Coronary artery (tissue), 2 donors: ENCODE measurements around the gene POLH.

ENCODE experiments used
- DNase-seq: peaks from one replicate; pipeline ENCODE4 v3.0.0-alpha.2; 2017; ENCODE audit warnings: low spot score
- H3K27ac ChIP-seq, 2 donors: fragments of 200-600 bp; sonication (generic); one replicate each; pipeline ENCODE4 v1.5.1; 2016 to 2019
- H3K4me3 ChIP-seq: fragments of 200-600 bp; sonication (generic); 2 replicates; pipeline ENCODE4 v1.5.1; 2016; ENCODE audit warnings: mild to moderate bottlenecking, moderate library complexity
- CTCF ChIP-seq: fragments of 200-600 bp; sonication (generic); IDR thresholded peaks from one replicate; pipeline ENCODE4 v1.5.1; 2019; ENCODE audit warnings: antibody characterized with exemption

Gene POLH

GRCh38 chr6:43634702-43635303, 58.8 kb downstream of the POLH start:
- Histone ChIP-seq H3K4me3 (no peak overlapping the region), H3K27ac (peak overlapping the region in 1 of 2 donors; percentile 55)
- DNase-seq: no peak
- no peak for TF ChIP-seq CTCF

DNA sequence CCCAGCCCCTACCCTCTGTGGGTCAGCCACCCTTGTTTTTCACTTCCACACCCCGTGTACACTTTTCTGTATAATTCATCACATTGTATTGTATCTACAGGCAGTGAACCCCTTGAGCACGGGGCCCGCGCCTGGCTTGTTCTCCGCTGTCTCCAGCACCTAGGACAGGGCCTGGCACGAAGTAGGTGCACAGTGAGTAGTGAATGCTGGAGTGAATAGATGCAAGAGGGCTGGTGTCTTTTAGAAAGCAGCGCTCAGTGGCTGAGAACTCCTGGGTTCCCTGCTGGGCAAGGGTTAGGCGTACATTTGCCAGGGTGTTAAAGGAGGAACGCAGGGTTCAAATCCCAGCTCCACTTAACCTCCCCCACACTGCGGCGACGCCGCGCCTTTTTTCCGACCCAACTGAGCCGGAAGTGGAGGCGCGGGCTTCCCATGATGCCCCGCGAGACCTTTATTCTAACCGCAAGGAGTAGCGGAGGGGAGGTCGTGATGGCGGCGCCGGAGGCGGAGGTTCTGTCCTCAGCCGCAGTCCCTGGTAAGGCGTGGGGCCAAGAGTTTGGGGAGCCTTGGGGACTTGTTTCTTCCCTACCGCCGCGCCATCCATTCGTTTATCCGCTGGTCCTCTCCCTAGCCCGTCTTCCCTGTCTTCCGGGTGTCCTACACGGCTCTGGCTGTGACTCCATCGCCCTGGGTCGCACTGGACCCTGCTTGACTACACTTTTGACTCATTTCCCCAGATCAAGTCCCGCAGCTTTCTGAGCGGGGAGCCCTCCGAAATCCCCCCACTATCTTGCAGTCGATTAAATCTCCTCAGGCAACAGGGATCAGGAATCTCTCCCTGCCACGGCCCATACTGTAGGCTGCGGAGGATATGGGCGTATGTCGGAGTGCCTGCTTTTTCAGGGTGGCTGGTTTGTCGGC, 59.7 kb downstream of the POLH start, which contains the start of gene MAD2L1BP:
Gene MAD2L1BP (plus strand): TSS at position 454 of the 921 bp plus-strand sequence. CDS start 36 bp downstream, at position 490.
- Histone ChIP-seq H3K4me3 (peak within 1 kb of the TSS; percentile 96), H3K27ac (peak within 1 kb of the TSS; percentile 55 to 93)
- DNase-seq: peak; percentile 87
- TF ChIP-seq CTCF: no peak

- TF ChIP-seq CTCF: no peak
- Histone ChIP-seq H3K4me3 (peak overlapping the region; percentile 96), H3K27ac (peak overlapping the region; percentile 55 to 93)
- DNase-seq: no peak
These were observed 60.3 kb downstream of the POLH start for GRCh38 chr6:43636308-43636659.

DNA sequence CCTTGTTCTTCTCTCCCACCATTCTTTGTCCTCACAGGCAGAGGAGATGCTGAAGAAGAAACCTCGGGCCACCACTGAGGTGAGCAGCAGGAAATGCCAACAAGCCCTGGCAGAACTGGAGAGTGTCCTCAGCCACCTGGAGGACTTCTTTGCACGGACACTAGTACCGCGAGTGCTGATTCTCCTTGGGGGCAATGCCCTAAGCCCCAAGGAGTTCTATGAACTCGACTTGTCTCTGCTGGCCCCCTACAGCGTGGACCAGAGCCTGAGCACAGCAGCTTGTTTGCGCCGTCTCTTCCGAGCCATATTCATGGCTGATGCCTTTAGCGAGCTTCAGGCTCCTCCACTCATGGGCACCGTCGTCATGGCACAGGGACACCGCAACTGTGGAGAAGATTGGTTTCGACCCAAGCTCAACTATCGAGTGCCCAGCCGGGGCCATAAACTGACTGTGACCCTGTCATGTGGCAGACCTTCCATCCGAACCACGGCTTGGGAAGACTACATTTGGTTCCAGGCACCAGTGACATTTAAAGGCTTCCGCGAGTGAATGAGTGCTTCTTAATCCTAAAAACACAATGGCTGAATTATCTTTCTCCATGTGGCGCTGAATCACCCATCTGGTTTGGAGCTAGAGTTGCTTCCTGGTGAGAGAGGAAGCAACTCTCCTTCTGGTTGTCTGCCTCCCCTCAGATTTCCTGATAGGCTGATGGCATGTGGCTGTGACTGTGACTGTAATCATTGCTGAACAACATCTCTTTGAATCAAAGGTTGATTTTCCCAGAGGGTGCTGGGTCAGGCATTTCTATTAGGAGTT, 64.2 kb downstream of the POLH start:
- no peak for TF ChIP-seq CTCF
- no peak for DNase-seq
- H3K4me3 ChIP-seq: no peak overlapping the region
- H3K27ac ChIP-seq: no peak overlapping the region

DNA sequence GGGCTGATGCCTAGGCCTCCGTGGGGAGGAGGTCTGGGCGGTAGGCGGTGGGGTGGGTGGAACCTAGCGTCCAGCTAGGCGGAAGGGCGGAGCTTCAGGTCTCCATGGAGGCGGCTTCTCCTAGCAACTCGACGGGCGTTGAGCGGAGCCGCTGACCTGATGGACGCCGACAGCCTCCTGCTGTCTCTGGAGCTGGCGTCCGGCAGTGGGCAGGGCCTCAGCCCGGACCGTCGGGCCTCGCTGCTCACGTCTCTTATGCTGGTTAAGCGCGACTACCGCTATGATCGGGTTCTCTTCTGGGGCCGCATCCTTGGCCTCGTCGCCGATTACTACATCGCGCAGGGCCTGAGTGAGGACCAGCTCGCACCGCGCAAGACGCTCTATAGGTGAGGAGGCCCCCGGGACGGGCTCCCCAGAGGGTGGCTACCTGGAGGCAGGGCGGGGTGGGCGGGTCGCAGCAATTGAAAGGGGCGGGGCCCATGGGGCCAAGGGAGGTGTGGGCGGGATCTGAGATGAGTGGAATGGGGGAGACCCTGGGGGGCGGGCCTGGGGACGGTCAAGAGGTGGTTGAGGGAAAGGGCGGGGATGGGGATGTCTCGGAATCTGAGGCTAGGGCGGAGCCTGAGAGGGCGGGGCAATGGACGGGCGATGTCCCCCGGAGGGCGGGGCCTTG, 69.1 kb downstream of the POLH start, which contains the start of gene RSPH9:
Gene RSPH9 (plus strand): TSS at position 97 of the 673 bp plus-strand sequence. CDS start 63 bp downstream, at position 160.
- Histone ChIP-seq H3K4me3 (peak within 1 kb of the TSS; percentile 78), H3K27ac (peak within 1 kb of the TSS in 1 of 2 donors; percentile 70)
- DNase-seq: no peak
- no peak for TF ChIP-seq CTCF

GRCh38 chr6:43645613-43645964, 69.6 kb downstream of the POLH start:
- no peak overlapping the region for H3K27ac ChIP-seq
- no peak for TF ChIP-seq CTCF
- H3K4me3 ChIP-seq: peak overlapping the region; percentile 78
- DNase-seq: no peak
